Omental fat pad (tissue), 4 donors: ENCODE results near the gene TOX3. TPM values are rescaled to one million over a fixed set of nuclear protein-coding genes. Genes with fewer than 3 reads are reported as not detected.

Experiments
- ATAC-seq: fragments of 150-250 bp; one replicate; pipeline ENCODE4 v1.9.1; 2016; ENCODE audit warnings: mild to moderate bottlenecking, moderate library complexity; ENCODE audit not compliant: low FRiP score
- DNase-seq: peaks from one replicate; pipeline ENCODE4 v3.0.0-alpha.2; 2019; ENCODE audit warnings: low spot score
- CTCF ChIP-seq, 3 donors: fragments of 450-650 bp; IDR thresholded peaks; one replicate each; pipeline ENCODE4 v1.5.1; 2016 to 2017; ENCODE audit warnings: antibody characterized with exemption in 3 of 3, mild to moderate bottlenecking in 3 of 3, moderate library complexity in 2 of 3
- total RNA-seq, 4 donors: library from RNA; depleted of rRNA; stranded (reverse); fragments of >200 nt; gene quantifications; one replicate each; pipeline ENCODE4 v1.1.0, GENCODE V29; 2016

Gene TOX3
- total RNA-seq, 4 donors from 2014 or later, result 1.0 TPM; not detected in 3

- DNase-seq (no peak), ATAC-seq (no peak)
- TF ChIP-seq CTCF (IDR thresholded peaks at IDR 0.05), result no peak
These were observed 157.9 kb downstream of the TOX3 start for GRCh38 chr16:52389045-52389444.
